NCI-H2196 treated with DMSO at 0.1 percent for 48 hours (cell line): ENCODE data around the gene PRKN.
"Not testable (repeated sequence)": the region's sequence is repeated elsewhere in the genome, so short reads cannot be mapped to it uniquely, and the experiment has no call there.

Experiments
- DNase-seq: peaks from one replicate; lab custom pipeline; 2025; ENCODE audit not compliant: unreplicated experiment; lab: John Stamatoyannopoulos, UW

The PRKN gene

DNA sequence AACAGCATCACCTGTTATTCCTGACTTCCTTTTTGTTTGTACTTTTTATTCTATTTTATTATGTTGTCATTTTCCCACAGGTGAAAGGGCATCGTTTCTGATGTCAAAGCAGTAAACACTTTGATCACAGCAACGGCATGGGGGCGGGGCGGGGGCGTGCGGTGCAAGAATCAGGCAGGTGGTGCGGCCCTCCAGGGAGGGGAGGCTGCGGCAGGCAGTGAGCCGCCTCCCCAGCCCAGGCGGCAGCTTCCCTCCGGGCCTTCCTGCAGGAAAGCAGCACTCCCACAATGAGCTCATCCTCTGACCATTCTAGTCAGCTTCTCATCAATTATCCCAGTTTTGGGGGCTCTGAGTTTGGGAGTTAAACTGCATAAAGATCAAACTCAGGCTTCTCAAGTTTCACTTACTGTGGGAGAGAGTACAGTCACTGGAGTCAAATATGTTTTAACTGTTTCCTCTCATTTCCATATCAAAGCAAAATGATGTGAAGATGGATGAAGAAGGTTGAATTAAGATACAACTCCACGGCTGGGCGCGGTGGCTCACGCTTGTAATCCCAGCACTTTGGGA, 845.3 kb downstream of the PRKN start:
- DNase-seq: no peak

DNA sequence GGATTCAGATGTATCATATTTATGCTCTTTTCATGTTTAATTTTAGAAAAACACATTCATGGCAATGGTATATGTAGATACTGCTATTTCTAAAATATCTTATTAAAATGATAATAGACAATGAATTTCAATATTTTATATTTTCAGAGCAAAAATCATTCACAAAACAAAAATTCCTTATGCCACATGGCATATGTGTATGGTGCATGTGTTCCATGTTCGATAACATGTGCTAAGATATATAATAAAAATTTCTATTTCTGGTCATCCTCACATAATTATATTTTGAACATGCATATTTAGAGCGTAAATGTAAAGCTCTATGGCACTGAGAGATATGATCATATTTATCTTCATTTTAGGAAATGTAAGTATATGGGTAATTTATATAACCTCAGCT, 847.5 kb downstream of the PRKN start:
- no peak for DNase-seq

DNA sequence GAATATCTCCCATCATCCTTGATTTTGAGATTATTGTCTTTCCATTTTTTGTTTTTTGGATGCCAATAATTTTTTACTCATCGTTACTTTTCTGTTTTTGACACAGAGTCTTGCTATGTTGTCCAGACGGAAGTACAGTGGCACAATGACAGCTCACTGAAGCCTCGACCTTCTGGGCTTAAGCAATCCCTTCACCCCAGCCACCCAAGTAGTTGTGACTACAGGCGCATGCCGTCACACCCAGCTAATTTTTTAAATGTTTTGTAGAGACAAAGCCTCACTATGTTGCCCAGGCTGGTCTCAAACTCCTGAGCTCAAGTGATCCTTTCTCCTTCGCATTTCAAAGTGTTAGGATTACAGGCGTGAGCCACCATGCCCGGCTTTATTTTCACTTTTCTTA, 851.3 kb downstream of the PRKN start:
- no peak for DNase-seq

- DNase-seq: no peak
These were observed 857.2 kb downstream of the PRKN start for GRCh38 chr6:161870236-161870901.

- no peak for DNase-seq
These were observed 858.1 kb downstream of the PRKN start for GRCh38 chr6:161869491-161869890.

DNA sequence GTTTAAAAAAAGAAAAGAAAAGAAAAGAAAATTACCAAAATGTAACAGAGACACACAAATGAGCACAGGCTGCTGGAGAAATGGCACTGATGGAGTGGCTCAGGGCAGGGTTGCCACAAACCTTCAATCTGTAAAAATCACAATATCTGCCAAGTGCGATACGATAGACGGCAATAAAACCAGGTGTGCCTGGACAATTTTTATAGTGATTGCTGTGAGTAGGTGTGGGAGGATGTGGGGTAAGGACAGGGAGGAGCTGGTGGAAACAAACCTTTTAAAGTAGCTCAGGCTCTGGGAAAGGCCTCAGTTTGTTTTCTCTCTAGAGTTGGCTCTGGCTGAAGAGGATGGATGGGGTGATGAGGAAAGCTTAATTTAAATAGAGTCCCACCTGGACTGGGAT, 861.0 kb downstream of the PRKN start:
- no peak for DNase-seq

- not testable (repeated sequence) for DNase-seq
These were observed 866.5 kb downstream of the PRKN start for GRCh38 chr6:161861061-161861460.

GRCh38 chr6:161853657-161854056, 873.9 kb downstream of the PRKN start:
- DNase-seq: no peak

- DNase-seq: not testable (repeated sequence)
These were observed 876.1 kb downstream of the PRKN start for GRCh38 chr6:161851486-161851885.

- no peak for DNase-seq
These were observed 877.0 kb downstream of the PRKN start for GRCh38 chr6:161850562-161850961.

- no peak for DNase-seq
These were observed 879.9 kb downstream of the PRKN start for GRCh38 chr6:161847628-161848027.

DNA sequence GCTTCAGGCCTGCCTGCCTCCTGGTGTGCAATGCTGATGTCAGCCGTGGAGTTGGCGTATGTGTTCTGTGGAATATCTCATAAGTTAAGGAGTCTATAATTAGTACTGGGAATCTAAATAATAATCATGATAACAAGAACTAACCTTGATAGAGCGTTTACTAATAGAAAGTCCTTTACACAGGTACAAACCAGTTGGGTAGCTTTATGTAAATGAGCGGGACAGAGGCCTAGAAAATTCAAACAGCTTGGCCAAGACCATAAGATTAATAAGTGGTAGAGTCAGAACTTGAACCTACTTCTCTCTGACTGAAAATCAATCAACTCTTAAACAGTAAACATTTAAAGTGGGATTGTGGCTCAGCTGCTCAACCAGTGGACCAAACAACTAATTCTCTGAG, 882.8 kb downstream of the PRKN start:
- DNase-seq: no peak

DNA sequence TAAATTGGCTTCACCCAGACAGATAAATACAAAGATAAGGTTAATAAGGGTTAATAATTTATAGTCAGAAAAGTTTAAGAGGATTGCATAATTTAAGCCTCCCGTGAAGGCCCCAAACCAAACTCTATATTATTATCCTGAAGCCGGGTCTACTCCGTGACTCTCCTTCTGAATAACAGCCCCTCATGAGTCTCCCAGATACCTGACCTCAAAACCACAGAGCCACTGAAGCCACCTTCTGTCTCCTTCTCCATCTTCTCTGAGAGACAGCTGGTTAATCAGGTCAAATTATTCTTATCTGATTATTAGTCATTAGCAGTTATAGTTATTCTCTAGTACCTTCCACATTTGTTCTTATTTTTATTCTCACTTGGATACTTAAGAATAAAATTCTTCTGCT, 884.5 kb downstream of the PRKN start:
- no peak for DNase-seq

GRCh38 chr6:161840380-161840779, 887.2 kb downstream of the PRKN start:
- no peak for DNase-seq

- DNase-seq: no peak
These were observed 889.1 kb downstream of the PRKN start for GRCh38 chr6:161838306-161839035.

GRCh38 chr6:161837854-161838253, 889.7 kb downstream of the PRKN start:
- DNase-seq: no peak

GRCh38 chr6:161837449-161837735, 890.2 kb downstream of the PRKN start:
- DNase-seq: no peak

DNA sequence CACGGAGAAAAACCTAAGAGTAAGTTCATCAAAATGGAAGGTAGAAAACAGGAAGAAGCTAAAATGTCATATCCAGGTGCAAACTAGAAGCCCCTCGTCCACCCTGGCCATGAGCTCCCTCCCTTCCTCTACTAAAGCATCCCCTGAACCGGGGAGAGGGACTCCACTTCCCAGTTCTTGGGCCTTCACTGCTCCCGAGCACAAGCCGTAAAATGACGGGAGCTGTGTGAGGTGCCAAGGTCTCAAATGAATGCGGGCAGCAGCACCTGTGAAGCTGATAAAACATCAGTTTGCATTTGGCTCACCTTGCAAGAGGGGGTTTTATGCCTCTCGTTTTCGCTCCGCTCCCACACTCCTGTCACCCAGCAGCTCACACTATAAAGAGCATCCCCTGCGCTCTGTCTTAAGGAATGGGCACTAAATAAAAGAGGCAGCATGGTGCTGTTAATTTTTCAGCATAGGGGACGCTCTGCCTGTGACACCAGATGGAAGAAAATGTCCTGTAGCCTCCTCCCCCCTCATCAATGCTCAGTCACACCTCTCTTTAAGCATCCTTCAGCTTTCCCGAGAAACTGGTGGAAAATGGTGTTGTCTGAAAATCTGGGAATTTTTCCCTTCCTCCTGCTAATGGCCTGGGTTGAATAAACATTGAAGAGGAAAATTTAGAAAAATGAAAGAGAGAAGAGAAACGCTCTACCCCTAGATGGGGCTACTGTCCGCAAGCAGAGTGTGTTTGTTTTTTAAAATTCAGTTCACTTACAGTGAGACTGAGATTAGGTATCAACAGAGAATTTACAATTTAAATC, 890.7 kb downstream of the PRKN start:
- no peak for DNase-seq

GRCh38 chr6:161835500-161836215, 891.9 kb downstream of the PRKN start:
- DNase-seq: no peak

DNA sequence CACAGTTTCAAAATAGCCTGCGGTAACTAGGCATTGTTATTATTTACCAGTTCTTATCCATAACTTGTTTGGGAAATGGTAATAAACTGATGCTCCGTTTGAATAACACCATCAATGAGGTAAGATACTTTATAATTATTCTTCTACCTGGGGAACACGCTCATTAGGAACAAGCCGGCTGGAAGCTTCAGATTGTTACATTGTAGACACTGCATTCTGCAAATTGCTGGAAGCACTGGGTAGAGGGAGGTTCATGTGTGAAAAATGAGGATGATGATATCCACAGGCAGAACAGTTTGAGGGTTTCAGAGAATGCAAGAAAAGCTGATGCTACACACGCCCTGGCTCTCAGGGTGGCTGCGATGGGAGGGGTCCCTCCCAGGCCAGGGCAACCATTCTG, 893.1 kb downstream of the PRKN start:
- no peak for DNase-seq
